Common myeloid progenitor, CD34-positive (primary cell): Measurements from ENCODE around the gene PMIS2.

ENCODE experiments used
- CTCF ChIA-PET: fragments of 350-600 bp; sonication (Branson Sonifier 250); formaldehyde crosslinking; loops from one replicate; lab custom pipeline; 2021; ENCODE audit warnings: antibody characterized with exemption; lab: Charles Lee
- POLR2A ChIA-PET: fragments of 350-600 bp; sonication (Branson Sonifier 250); formaldehyde crosslinking; loops from one replicate; lab custom pipeline; 2021; ENCODE audit warnings: antibody characterized with exemption; lab: Charles Lee
- DNase-seq, 3 donors: peaks; one replicate each; pipeline versions ENCODE4 v3.0.0 to v3.0.0-alpha.2; 2013
- H3K27ac ChIP-seq, 2 experiments: 1 replicate in 1 of 2; 2 replicates in 1 of 2; pipeline ENCODE4 v1.7.0; 2013; ENCODE audit warnings: inconsistent platforms in 2 of 2, low read length in 2 of 2, mild to moderate bottlenecking in 2 of 2, low read depth in 1 of 2, moderate library complexity in 1 of 2; ENCODE audit not compliant: severe bottlenecking in 2 of 2, insufficient read depth in 1 of 2, poor library complexity in 1 of 2
- H3K27me3 ChIP-seq, 5 experiments: replicated peaks in 2 of 5; 1 replicate in 3 of 5; 2 replicates in 2 of 5; pipeline versions ENCODE4 v1.6.1 to v1.7.0; 2013; ENCODE audit warnings: low read length in 4 of 5, mild to moderate bottlenecking in 2 of 5, moderate library complexity in 2 of 5, inconsistent platforms in 1 of 5; ENCODE audit not compliant: insufficient read depth in 5 of 5, control insufficient read depth in 4 of 5
- H3K36me3 ChIP-seq, 4 experiments: 1 replicate in 2 of 4; 2 replicates in 2 of 4; pipeline versions ENCODE4 v1.6.1 to v1.7.0; 2013; ENCODE audit warnings: low read length in 3 of 4, control low read depth in 1 of 4, mild to moderate bottlenecking in 1 of 4; ENCODE audit not compliant: control insufficient read depth in 4 of 4, insufficient read depth in 4 of 4
- H3K4me1 ChIP-seq, 4 experiments: 1 replicate in 3 of 4; 2 replicates in 1 of 4; pipeline versions ENCODE4 v1.6.1 to v1.7.1; 2013; ENCODE audit warnings: low read length in 3 of 4, mild to moderate bottlenecking in 3 of 4, control low read depth in 1 of 4, inconsistent platforms in 1 of 4, moderate library complexity in 1 of 4; ENCODE audit not compliant: control insufficient read depth in 4 of 4, insufficient read depth in 4 of 4; ENCODE audit errors: control extremely low read depth in 1 of 4
- H3K4me3 ChIP-seq, 7 experiments: 1 replicate in 4 of 7; 2 replicates in 3 of 7; pipeline versions ENCODE4 v1.5.1 to v1.7.0; 2013; ENCODE audit warnings: mild to moderate bottlenecking in 7 of 7, low read length in 6 of 7, moderate library complexity in 6 of 7, inconsistent platforms in 2 of 7, low read depth in 2 of 7, control low read depth in 1 of 7; ENCODE audit not compliant: insufficient read depth in 4 of 7, control insufficient read depth in 1 of 7; ENCODE audit errors: extremely low read depth in 1 of 7
- H3K9me3 ChIP-seq, 5 experiments: 1 replicate in 4 of 5; 2 replicates in 1 of 5; pipeline versions ENCODE4 v1.6.1 to v1.7.1; 2013; ENCODE audit warnings: low read length in 4 of 5, mild to moderate bottlenecking in 2 of 5, inconsistent platforms in 1 of 5, low read depth in 1 of 5, moderate library complexity in 1 of 5; ENCODE audit not compliant: control insufficient read depth in 4 of 5, insufficient read depth in 2 of 5; ENCODE audit errors: control extremely low read depth in 1 of 5
- WGBS: methylation state at CpG from one replicate; pipeline ENCODE4 v1.1.5; 2013; ENCODE audit not compliant: insufficient coverage; 5-methylcytosine and 5-hydroxymethylcytosine counted together

PMIS2 gene

GRCh38 chr19:35623327-35624010 is 37.5 kb downstream of the PMIS2 start:
- Histone ChIP-seq H3K27ac (no peak overlapping the region), H3K27me3 (no peaks in the 10 kb centered on the region), H3K36me3 (peaks cover 0 to 31% (median 14%) of the 10 kb centered on the region in 4 experiments), H3K4me1 (peaks cover 0 to 7% (median 6%) of the 10 kb centered on the region in 4 experiments), H3K4me3 (no peak overlapping the region), H3K9me3 (no peaks in the 10 kb centered on the region)
- 100% methylated on average over 3 of the region's 6 CpGs for WGBS
- ChIA-PET POLR2A (no interaction called here), CTCF (interaction anchor here (1.3 to 1.5 kb wide), 2 partner anchors 9 to 37 kb away, joined by 3 to 4 read pairs; no protein-coding TSS in a partner anchor)
- DNase-seq: no peak

GRCh38 chr19:35628264-35628564 is 42.2 kb downstream of the PMIS2 start:
- Histone ChIP-seq H3K9me3 (no peaks in the 10 kb centered on the region), H3K4me1 (peaks cover 5 to 14% (median 12%) of the 10 kb centered on the region in 4 experiments), H3K36me3 (peaks cover 8 to 30% (median 25%) of the 10 kb centered on the region in 4 experiments), H3K4me3 (peak overlapping the region; percentile 67 to 92 (median 87)), H3K27ac (peak overlapping the region; percentile 78 to 96), H3K27me3 (no peaks in the 10 kb centered on the region)
- WGBS: 26% methylated on average over 7 of the region's 9 CpGs
- DNase-seq: no peak
- ChIA-PET POLR2A (no interaction called here), CTCF (interaction anchor here (1.0 kb wide), 2 partner anchors 8 to 79 kb away, joined by 3 to 4 read pairs; no protein-coding TSS in a partner anchor)

GRCh38 chr19:35628565-35629331 is 42.8 kb downstream of the PMIS2 start, which contains the start of gene RBM42:
RBM42 (plus strand) TSS chr19:35629036; CDS start chr19:35629154, 118 bp downstream.
- WGBS: under 1% methylated on average over 55 of the region's 56 CpGs
- Histone ChIP-seq H3K27ac (peak within 1 kb of the TSS; percentile 92 to 96), H3K36me3 (peaks cover 8 to 35% (median 27%) of the 10 kb centered on the region in 4 experiments), H3K4me3 (peak within 1 kb of the TSS; percentile 67 to 92 (median 87)), H3K27me3 (no peaks in the 10 kb centered on the region), H3K9me3 (no peaks in the 10 kb centered on the region), H3K4me1 (peaks cover 5 to 14% (median 12%) of the 10 kb centered on the region in 4 experiments)
- ChIA-PET POLR2A (no interaction called here), CTCF (interaction anchor here (1.0 kb wide), 2 partner anchors 8 to 79 kb away, joined by 3 to 4 read pairs; no protein-coding TSS in a partner anchor)
- DNase-seq: peak; percentile 99 to 100 (median 100)

- ChIA-PET POLR2A (no interaction called here), CTCF (no interaction called here)
- Histone ChIP-seq H3K36me3 (peaks cover 8 to 40% (median 32%) of the 10 kb centered on the region in 4 experiments), H3K27ac (peak overlapping the region; percentile 92 to 96), H3K4me3 (peak overlapping the region; percentile 67 to 92 (median 87)), H3K4me1 (peaks cover 5 to 14% (median 12%) of the 10 kb centered on the region in 4 experiments), H3K9me3 (no peaks in the 10 kb centered on the region), H3K27me3 (no peaks in the 10 kb centered on the region)
- no peak for DNase-seq
- 13% methylated on average over 12 of the region's 15 CpGs for WGBS
Measured at GRCh38 chr19:35629332-35629633, 43.3 kb downstream of the PMIS2 start.

- H3K27me3 ChIP-seq: no peaks in the 10 kb centered on the region
- no peak overlapping the region for H3K27ac ChIP-seq
- no peak overlapping the region for H3K4me3 ChIP-seq
- no peaks in the 10 kb centered on the region for H3K9me3 ChIP-seq
- POLR2A ChIA-PET: no interaction called here
- no peak for DNase-seq
- WGBS: 97% methylated on average over 22 of the region's 29 CpGs
- H3K36me3 ChIP-seq: peaks cover 9 to 78% (median 56%) of the 10 kb centered on the region in 4 experiments
- CTCF ChIA-PET: no interaction called here
- H3K4me1 ChIP-seq: peaks cover 5 to 8% (median 6%) of the 10 kb centered on the region in 4 experiments
Measured at GRCh38 chr19:35633727-35634440, 47.9 kb downstream of the PMIS2 start.

- no peaks in the 10 kb centered on the region for H3K9me3 ChIP-seq
- ChIA-PET POLR2A (no interaction called here), CTCF (interaction anchor here (0.8 kb wide), 1 partner anchor 8 kb away, joined by 4 read pairs; no protein-coding TSS in a partner anchor)
- 100% methylated on average over 3 of the region's 3 CpGs for WGBS
- DNase-seq: no peak
- H3K27ac ChIP-seq: no peak overlapping the region
- H3K36me3 ChIP-seq: peaks cover 2 to 64% (median 46%) of the 10 kb centered on the region in 4 experiments
- no peak overlapping the region for H3K4me3 ChIP-seq
- H3K4me1 ChIP-seq: peaks cover 0 to 6% (median 4%) of the 10 kb centered on the region in 4 experiments
- no peaks in the 10 kb centered on the region for H3K27me3 ChIP-seq
Measured at GRCh38 chr19:35636651-35637050, 50.7 kb downstream of the PMIS2 start.
